Mesodermal cell (in vitro differentiated cells): Measurements from ENCODE around the gene ELMO1.

Experiments used
- H3K27ac ChIP-seq: 2 replicates; pipeline ENCODE4 v1.7.0; 2013; ENCODE audit warnings: mild to moderate bottlenecking, low read depth, low read length, moderate library complexity; ENCODE audit not compliant: severe bottlenecking
- H3K36me3 ChIP-seq: 2 replicates; pipeline ENCODE4 v1.7.1; 2013; ENCODE audit warnings: mild to moderate bottlenecking, low read length, moderate library complexity; ENCODE audit not compliant: control insufficient read depth, insufficient read depth
- H3K4me1 ChIP-seq: one replicate; pipeline ENCODE4 v1.7.1; 2013; ENCODE audit warnings: mild to moderate bottlenecking, low read length; ENCODE audit not compliant: insufficient read depth, control insufficient read depth, poor library complexity, severe bottlenecking
- H3K4me3 ChIP-seq: 2 replicates; pipeline ENCODE4 v1.7.0; 2013; ENCODE audit warnings: low read length, control low read depth, mild to moderate bottlenecking; ENCODE audit not compliant: insufficient read depth, poor library complexity, severe bottlenecking; ENCODE audit errors: extremely low read depth
- H3K9me3 ChIP-seq: 2 replicates; pipeline ENCODE4 v1.7.1; 2013; ENCODE audit warnings: mild to moderate bottlenecking, low read length, moderate library complexity; ENCODE audit not compliant: control insufficient read depth
- WGBS, 2 experiments: methylation state at CpG; one replicate each; pipeline ENCODE4 v1.1.5; 2013; ENCODE audit warnings: missing lambda C conversion rate in 2 of 2; ENCODE audit not compliant: insufficient coverage in 2 of 2; 5-methylcytosine and 5-hydroxymethylcytosine counted together

ELMO1 gene

DNA sequence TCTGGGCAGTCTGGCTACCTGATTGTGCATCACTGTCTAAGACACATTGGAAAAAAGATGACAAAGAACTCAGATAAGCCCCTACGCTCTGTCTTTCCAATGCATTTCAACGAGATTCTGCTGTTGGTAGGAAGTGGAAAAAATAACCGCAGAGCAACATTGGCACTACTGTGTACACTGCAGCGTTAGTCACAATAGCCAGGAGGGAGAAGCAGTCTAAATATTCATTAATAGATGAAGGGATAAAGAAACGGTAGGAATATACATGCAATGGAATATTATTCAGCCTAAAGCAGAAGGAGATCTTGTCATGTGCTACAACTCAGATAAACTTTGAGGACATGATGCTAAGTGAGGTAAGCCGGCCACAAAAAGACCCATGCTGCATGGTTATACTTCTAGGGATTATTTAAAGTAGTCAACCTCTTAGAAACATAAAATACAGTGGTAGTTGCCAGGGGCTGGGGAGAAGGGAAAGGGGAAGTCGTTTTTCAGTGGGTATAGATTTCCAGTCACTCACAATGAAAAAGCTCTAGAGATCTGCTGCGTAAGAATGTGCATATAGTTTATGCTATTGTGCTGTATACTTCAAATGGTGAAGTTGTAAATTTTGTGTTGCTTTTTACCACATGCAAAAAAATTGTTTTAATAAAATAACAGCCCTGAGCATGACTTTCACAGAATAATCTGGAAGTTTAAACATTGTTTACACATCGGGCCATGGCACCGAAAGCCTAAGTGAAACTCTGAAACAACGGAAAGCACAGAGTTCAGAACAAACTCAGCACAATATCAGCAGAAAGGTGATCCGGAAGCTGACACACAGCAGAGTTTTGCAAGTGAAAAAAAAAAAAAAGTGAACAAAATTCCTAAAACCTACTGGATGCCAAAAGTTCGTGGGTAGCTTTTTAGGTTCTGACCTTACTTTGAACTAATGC lies 40.1 kb downstream of the ELMO1 start:
- Histone ChIP-seq H3K9me3 (no peaks in the 10 kb centered on the region), H3K4me3 (no peak overlapping the region), H3K36me3 (no peaks in the 10 kb centered on the region), H3K27ac (no peak overlapping the region), H3K4me1 (peaks cover 4% of the 10 kb centered on the region)
- 92 to 95% methylated on average over 5 to 10 of the region's 13 CpGs for WGBS, 2 experiments

GRCh38 chr7:37405603-37406122 lies 43.0 kb downstream of the ELMO1 start:
- Histone ChIP-seq H3K27ac (peak overlapping the region; percentile 63), H3K4me3 (no peak overlapping the region)
- 78 to 81% methylated on average over 4 to 8 of the region's 9 CpGs for WGBS, 2 experiments

GRCh38 chr7:37405128-37405527 lies 43.5 kb downstream of the ELMO1 start:
- H3K4me3 ChIP-seq: no peak overlapping the region
- no peaks in the 10 kb centered on the region for H3K9me3 ChIP-seq
- H3K36me3 ChIP-seq: no peaks in the 10 kb centered on the region
- WGBS, 2 experiments: 80 to 91% methylated on average over 3 to 5 of the region's 5 CpGs
- peaks cover 4% of the 10 kb centered on the region for H3K4me1 ChIP-seq
- H3K27ac ChIP-seq: peak overlapping the region; percentile 63

More at GRCh38 chr7:37405603-37406122, 43.0 kb downstream of the ELMO1 start:
- H3K36me3 ChIP-seq: no peaks in the 10 kb centered on the region
- peaks cover 4% of the 10 kb centered on the region for H3K4me1 ChIP-seq
- no peaks in the 10 kb centered on the region for H3K9me3 ChIP-seq

GRCh38 chr7:37399876-37400421 lies 48.7 kb downstream of the ELMO1 start:
- Histone ChIP-seq H3K27ac (no peak overlapping the region), H3K4me1 (no peaks in the 10 kb centered on the region), H3K9me3 (no peaks in the 10 kb centered on the region), H3K36me3 (no peaks in the 10 kb centered on the region), H3K4me3 (no peak overlapping the region)
- WGBS, 2 experiments: 90 to 95% methylated on average over 3 of the region's 3 CpGs

GRCh38 chr7:37398403-37398802 lies 50.3 kb downstream of the ELMO1 start:
- Histone ChIP-seq H3K9me3 (no peaks in the 10 kb centered on the region), H3K4me3 (no peak overlapping the region), H3K27ac (peak overlapping the region; percentile 16), H3K36me3 (no peaks in the 10 kb centered on the region), H3K4me1 (no peaks in the 10 kb centered on the region)
- WGBS, 2 experiments: 76 to 88% methylated on average over 6 of the region's 6 CpGs

- Histone ChIP-seq H3K36me3 (no peaks in the 10 kb centered on the region), H3K27ac (no peak overlapping the region), H3K4me3 (no peak overlapping the region), H3K9me3 (no peaks in the 10 kb centered on the region), H3K4me1 (peaks cover 9% of the 10 kb centered on the region)
- WGBS, 2 experiments: no CpG with 5 or more reads among the region's 1 CpG
These were observed 52.9 kb downstream of the ELMO1 start for GRCh38 chr7:37395618-37396259.

DNA sequence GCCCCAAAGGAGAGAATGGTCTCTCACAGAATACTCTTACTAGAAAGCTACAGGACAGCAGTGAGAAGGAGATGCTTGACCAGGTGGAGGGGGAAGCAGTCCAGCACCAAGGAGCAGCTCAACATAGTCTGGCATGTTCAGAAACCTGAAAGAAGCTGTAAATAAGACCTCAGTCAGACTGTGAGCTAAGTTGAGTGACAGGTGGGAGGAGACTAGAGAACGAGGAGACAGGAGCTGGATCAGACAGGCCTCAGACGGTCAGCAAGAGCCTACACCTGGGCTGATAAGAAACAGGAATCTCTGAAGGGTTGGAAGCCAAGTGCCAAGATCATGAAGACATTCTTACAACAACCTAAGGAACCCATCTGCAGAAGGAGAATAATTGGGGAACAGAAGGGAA lies 54.5 kb downstream of the ELMO1 start:
- no peaks in the 10 kb centered on the region for H3K36me3 ChIP-seq
- H3K4me1 ChIP-seq: peaks cover 11% of the 10 kb centered on the region
- no peak overlapping the region for H3K27ac ChIP-seq
- no peaks in the 10 kb centered on the region for H3K9me3 ChIP-seq
- H3K4me3 ChIP-seq: no peak overlapping the region
- 74 to 77% methylated on average over 2 of the region's 2 CpGs for WGBS, 2 experiments

DNA sequence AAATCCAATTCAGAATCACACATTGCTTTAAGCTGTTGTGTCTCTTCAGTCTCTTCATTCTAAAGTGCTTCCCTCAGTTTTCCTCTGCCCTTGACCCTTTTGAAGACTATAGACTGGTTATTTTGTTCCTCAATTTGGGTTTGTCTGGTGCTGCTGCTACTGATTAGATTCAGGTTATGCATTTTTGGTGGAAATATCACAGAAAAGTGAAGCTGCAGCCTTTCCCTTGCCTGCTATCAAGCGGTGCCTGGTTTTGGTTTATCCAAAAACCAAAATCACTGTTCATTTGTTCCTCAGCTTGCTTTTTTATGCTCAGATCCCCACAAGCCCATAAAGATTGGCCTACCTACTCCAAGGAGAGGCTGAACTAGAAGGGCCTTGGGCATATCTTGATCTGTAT lies 55.2 kb downstream of the ELMO1 start:
- no peak overlapping the region for H3K4me3 ChIP-seq
- 100% methylated on average over 1 of the region's 1 CpG for WGBS, 2 experiments
- H3K4me1 ChIP-seq: peaks cover 11% of the 10 kb centered on the region
- no peaks in the 10 kb centered on the region for H3K9me3 ChIP-seq
- H3K27ac ChIP-seq: no peak overlapping the region
- no peaks in the 10 kb centered on the region for H3K36me3 ChIP-seq

GRCh38 chr7:37392673-37393017 lies 56.0 kb downstream of the ELMO1 start:
- H3K4me1 ChIP-seq: peaks cover 11% of the 10 kb centered on the region
- no peaks in the 10 kb centered on the region for H3K36me3 ChIP-seq
- no peak overlapping the region for H3K4me3 ChIP-seq
- WGBS, 2 experiments: no CpG with 5 or more reads among the region's 1 CpG
- H3K9me3 ChIP-seq: no peaks in the 10 kb centered on the region
- H3K27ac ChIP-seq: no peak overlapping the region

GRCh38 chr7:37391791-37392672 lies 56.6 kb downstream of the ELMO1 start:
- WGBS, 2 experiments: 80 to 92% methylated on average over 5 of the region's 10 CpGs
- Histone ChIP-seq H3K27ac (no peak overlapping the region), H3K4me3 (no peak overlapping the region), H3K36me3 (no peaks in the 10 kb centered on the region), H3K9me3 (no peaks in the 10 kb centered on the region), H3K4me1 (peaks cover 11% of the 10 kb centered on the region)
